PC-3 (cell line): ENCODE measurements around the gene ACTG1. TPM values are rescaled to one million over a fixed set of nuclear protein-coding genes. Genes with fewer than 3 reads are reported as not detected.

Experiments used
- ATAC-seq: fragments of 200-7000 bp; cut with Tn5 transposase; 2 replicates; pipeline ENCODE4 v1.9.1; 2020; ENCODE audit warnings: mild to moderate bottlenecking, moderate library complexity
- BruUV-seq: library from RNA; stranded (reverse); fragments of 400-500 nt; replicated peaks from 2 replicates; lab custom pipeline; 2021; lab: Mats Ljungman, UMichigan
- CTCF ChIA-PET: fragments of 300-600 bp; sonication (Branson Sonifier 250); formaldehyde crosslinking; loops from one replicate; lab custom pipeline; 2022; ENCODE audit warnings: antibody characterized with exemption; lab: Charles Lee
- POLR2A ChIA-PET: fragments of 300-600 bp; sonication (Branson Sonifier 250); formaldehyde crosslinking; loops from one replicate; lab custom pipeline; 2022; ENCODE audit warnings: antibody characterized with exemption; ENCODE audit not compliant: unreplicated experiment; lab: Charles Lee
- DNase-seq: peaks from one replicate; pipeline ENCODE4 v3.0.0-alpha.2; 2015
- H2AFZ ChIP-seq: fragments of 300-600 bp; sonication (generic); 2 replicates; pipeline ENCODE4 v1.6.0; 2016; ENCODE audit warnings: antibody characterized with exemption, low read length
- H3F3A ChIP-seq: fragments of 300-600 bp; sonication (generic); one replicate; pipeline ENCODE4 v1.6.0; 2017; ENCODE audit warnings: antibody characterized with exemption, low read length, control low read depth, mild to moderate bottlenecking; ENCODE audit not compliant: unreplicated experiment
- H3K27ac ChIP-seq: fragments of 300-600 bp; sonication (generic); 2 replicates; pipeline ENCODE4 v1.5.1; 2016; ENCODE audit warnings: mild to moderate bottlenecking, low read length
- H3K27me3 ChIP-seq: fragments of 300-600 bp; sonication (generic); 2 replicates; pipeline ENCODE4 v1.6.1; 2016; ENCODE audit warnings: low read length, mixed read lengths
- H3K36me3 ChIP-seq: fragments of 300-600 bp; sonication (generic); 2 replicates; pipeline ENCODE4 v1.6.1; 2016; ENCODE audit warnings: low read depth, mixed run types, low read length, mixed read lengths
- H3K4me1 ChIP-seq: fragments of 300-600 bp; sonication (generic); 2 replicates; pipeline ENCODE4 v1.5.1; 2016; ENCODE audit warnings: low read length; ENCODE audit not compliant: insufficient read depth
- H3K4me2 ChIP-seq: fragments of 300-600 bp; sonication (generic); 2 replicates; pipeline ENCODE4 v1.6.0; 2016; ENCODE audit warnings: low read length
- H3K4me3 ChIP-seq: fragments of 300-600 bp; sonication (generic); 2 replicates; pipeline ENCODE4 v1.5.1; 2016; ENCODE audit warnings: mild to moderate bottlenecking, low read length, mixed read lengths
- H3K79me2 ChIP-seq: fragments of 300-600 bp; sonication (generic); 2 replicates; pipeline ENCODE4 v1.6.1; 2017; ENCODE audit warnings: low read length, mixed read lengths
- H3K9ac ChIP-seq: fragments of 300-600 bp; sonication (generic); 2 replicates; pipeline ENCODE4 v1.6.0; 2016; ENCODE audit warnings: mild to moderate bottlenecking, low read length
- H3K9me2 ChIP-seq: fragments of 300-600 bp; sonication (generic); replicated peaks from 2 replicates; pipeline ENCODE4 v1.6.1; 2016; ENCODE audit warnings: mixed run types, low read length, mixed read lengths
- H3K9me3 ChIP-seq: fragments of 300-600 bp; sonication (generic); 2 replicates; pipeline ENCODE4 v1.6.1; 2016; ENCODE audit warnings: low read length, mixed read lengths
- H4K20me1 ChIP-seq: fragments of 300-600 bp; sonication (generic); 2 replicates; pipeline ENCODE4 v1.6.1; 2016; ENCODE audit warnings: low read length, mixed read lengths
- EZH2 ChIP-seq: fragments of 300-600 bp; sonication (generic); IDR thresholded peaks from one replicate; pipeline ENCODE4 v1.6.1; 2017; ENCODE audit warnings: antibody characterized with exemption, mild to moderate bottlenecking, low read length; ENCODE audit not compliant: unreplicated experiment
- EZH2phosphoT487 ChIP-seq: fragments of 300-600 bp; sonication (generic); IDR thresholded peaks from 2 replicates; pipeline ENCODE4 v1.6.1; 2018; ENCODE audit warnings: mild to moderate bottlenecking, antibody characterized with exemption, low read length, borderline replicate concordance
- intact Hi-C: fragments of 100-400 bp; cut with micrococcal nuclease; formaldehyde crosslinking; loops from 2 replicates; pipeline ENCODE4 v1.9.0; 2023
- total RNA-seq: library from RNA; depleted of rRNA; stranded (reverse); fragments of >200 nt; gene quantifications from 2 replicates; pipeline ENCODE4 v1.2.3, GENCODE V29; 2014
- TF ChIP-seq, protein P1 (sequence below): fragments of 300-600 bp; sonication (generic); conservative IDR thresholded peaks from 2 replicates; pipeline ENCODE4 v1.5.1; 2017; ENCODE audit warnings: antibody characterized with exemption, low read depth, mild to moderate bottlenecking, low read length

Gene ACTG1
- total RNA-seq, 1 experiment from 2014 or later = 4,503 TPM

DNA sequence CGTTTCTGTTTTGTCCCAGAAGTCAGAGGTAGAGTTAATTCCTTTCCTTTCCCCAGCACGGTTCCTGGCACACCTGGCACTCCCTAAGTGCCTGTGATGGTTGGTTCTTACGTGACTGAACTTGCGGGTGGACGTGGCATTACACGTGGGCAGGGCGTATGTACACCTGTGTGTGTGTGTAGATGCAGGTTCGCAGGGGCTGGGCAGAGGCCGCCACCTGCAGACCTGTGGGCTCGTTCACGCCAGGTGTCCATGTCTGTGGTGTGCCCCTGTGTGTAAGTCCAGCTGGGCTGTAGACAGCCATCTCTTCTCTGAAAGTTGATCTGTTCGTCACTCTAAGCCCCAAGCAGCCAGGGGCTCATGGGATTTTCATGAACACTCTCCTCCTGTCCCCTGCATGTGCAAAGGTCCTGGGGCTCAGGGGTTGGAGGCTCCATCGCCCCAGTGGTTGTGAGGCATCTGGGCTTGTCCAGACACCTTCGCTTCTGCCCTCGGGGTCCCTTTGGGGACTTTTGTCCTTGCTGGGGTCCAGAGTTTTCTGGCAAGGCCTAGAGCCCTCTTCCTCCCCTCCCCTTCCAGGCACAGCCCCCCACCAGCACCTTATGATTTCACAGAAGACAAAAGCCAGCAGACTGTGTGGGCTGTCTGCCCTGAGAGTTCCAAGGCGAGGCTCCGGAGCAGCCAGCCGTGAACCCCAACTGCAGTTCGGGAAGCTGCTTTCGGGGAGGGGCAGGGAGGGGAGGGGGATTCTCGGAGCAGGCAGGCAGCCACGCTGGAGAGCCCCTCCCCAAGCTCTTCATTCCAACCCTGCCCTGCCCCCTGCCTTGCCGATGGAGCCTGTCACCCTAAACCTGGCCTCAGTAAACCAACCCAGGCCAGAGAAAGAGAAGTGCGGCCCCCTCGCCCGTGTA, 10.1 kb upstream of the ACTG1 start:
- TF ChIP-seq, protein P1, sequence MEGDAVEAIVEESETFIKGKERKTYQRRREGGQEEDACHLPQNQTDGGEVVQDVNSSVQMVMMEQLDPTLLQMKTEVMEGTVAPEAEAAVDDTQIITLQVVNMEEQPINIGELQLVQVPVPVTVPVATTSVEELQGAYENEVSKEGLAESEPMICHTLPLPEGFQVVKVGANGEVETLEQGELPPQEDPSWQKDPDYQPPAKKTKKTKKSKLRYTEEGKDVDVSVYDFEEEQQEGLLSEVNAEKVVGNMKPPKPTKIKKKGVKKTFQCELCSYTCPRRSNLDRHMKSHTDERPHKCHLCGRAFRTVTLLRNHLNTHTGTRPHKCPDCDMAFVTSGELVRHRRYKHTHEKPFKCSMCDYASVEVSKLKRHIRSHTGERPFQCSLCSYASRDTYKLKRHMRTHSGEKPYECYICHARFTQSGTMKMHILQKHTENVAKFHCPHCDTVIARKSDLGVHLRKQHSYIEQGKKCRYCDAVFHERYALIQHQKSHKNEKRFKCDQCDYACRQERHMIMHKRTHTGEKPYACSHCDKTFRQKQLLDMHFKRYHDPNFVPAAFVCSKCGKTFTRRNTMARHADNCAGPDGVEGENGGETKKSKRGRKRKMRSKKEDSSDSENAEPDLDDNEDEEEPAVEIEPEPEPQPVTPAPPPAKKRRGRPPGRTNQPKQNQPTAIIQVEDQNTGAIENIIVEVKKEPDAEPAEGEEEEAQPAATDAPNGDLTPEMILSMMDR = no peak
- TF ChIP-seq EZH2phosphoT487 (no peak), EZH2 (no peak)
- Histone ChIP-seq H3K9me2 (no peaks in the 10 kb centered on the region), H3K27ac (no peak overlapping the region), H4K20me1 (no peaks in the 10 kb centered on the region), H3F3A (no peaks in the 10 kb centered on the region), H2AFZ (no peak overlapping the region), H3K27me3 (no peaks in the 10 kb centered on the region), H3K79me2 (no peaks in the 10 kb centered on the region), H3K9me3 (no peaks in the 10 kb centered on the region), H3K9ac (no peak overlapping the region), H3K4me2 (no peak overlapping the region), H3K4me3 (no peak overlapping the region), H3K4me1 (peaks cover 24% of the 10 kb centered on the region), H3K36me3 (no peaks in the 10 kb centered on the region)
- ChIA-PET POLR2A (no interaction called here), CTCF (no interaction called here)
- no peak for ATAC-seq
- intact Hi-C loops = no loop called here
- DNase-seq = no peak
- BruUV-seq = no TSS peak

DNA sequence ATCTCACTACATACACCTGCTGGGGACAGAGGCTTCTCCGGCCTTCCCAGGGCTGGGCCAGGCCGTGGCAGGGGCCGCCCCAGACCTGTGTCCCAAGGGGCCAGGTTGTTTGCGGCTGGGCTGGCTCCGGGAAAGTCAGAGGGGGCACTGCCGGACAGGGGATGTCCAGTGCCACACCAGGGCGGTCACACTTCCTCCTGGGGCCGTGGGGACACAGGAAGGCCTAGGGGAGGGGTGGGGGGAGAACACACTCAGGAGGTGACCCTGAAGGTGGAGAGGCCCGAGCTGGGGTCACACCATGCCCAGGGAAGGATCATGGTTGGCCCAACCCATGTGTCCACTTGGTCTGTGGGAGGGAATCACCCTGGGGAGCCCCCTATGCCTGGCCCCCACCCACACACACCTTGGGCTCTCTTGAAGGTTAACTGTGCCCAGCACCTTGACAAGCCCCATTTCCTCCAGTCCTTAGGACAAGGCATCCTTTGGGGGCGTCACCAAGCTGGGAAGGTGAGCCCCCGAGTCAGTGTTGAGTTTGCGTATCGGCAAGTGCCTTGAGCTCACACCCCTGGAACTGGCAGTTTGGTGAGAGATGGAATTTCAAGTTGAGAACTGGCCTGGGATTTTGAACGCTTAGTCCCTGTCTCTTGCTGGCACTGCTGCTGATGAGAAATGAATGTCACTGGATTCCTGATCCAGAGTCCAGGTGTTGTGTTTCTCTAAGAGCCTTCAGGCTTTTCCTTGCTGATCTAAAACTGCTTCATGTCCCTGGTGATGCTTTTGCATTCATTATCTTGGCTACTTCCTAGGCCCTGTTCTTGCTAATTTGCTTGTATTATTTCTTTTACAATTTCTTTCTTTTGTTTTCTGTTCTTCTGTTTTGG, 7.7 kb upstream of the ACTG1 start:
- intact Hi-C loops = no loop called here
- POLR2A ChIA-PET = no interaction called here

More for the DNA sequence above, 7.7 kb upstream of the ACTG1 start:
- H3K9me3 ChIP-seq = no peaks in the 10 kb centered on the region
- H3K4me2 ChIP-seq = peak overlapping the region; percentile 99
- H3K27me3 ChIP-seq = no peaks in the 10 kb centered on the region
- peaks cover 21% of the 10 kb centered on the region for H3K79me2 ChIP-seq
- H3K36me3 ChIP-seq = no peaks in the 10 kb centered on the region
- H2AFZ ChIP-seq = 0 out of 2 replicates have a peak overlapping the region, but pooled peaks have one; percentile 27
- no TSS peak for BruUV-seq
- no peaks in the 10 kb centered on the region for H4K20me1 ChIP-seq
- H3K9ac ChIP-seq = peak overlapping the region; percentile 34
- TF ChIP-seq, protein P1 = no peak
- no peak for TF ChIP-seq EZH2phosphoT487
- no peak for TF ChIP-seq EZH2
- ATAC-seq (no peak), DNase-seq (no peak)
- H3K4me1 ChIP-seq = peaks cover 37% of the 10 kb centered on the region
- peak overlapping the region; percentile 78; the same call in 1 of the 2 replicates for H3K4me3 ChIP-seq
- no peaks in the 10 kb centered on the region for H3K9me2 ChIP-seq
- H3K27ac ChIP-seq = peak overlapping the region; percentile 17; the same call in 1 of the 2 replicates
- CTCF ChIA-PET = no interaction called here
- no peaks in the 10 kb centered on the region for H3F3A ChIP-seq
